Glomerular endothelial cell (primary cell): ENCODE data around the gene PRKD1. TPM values are rescaled to one million over a fixed set of nuclear protein-coding genes. Genes with fewer than 3 reads are reported as not detected.
"Not testable (repeated sequence)": the region's sequence is repeated elsewhere in the genome, so short reads cannot be mapped to it uniquely, and the experiment has no call there.

Experiments used
- DNase-seq: peaks from one replicate; pipeline ENCODE4 v3.0.0-alpha.2; 2011; ENCODE audit warnings: low read depth, low spot score; ENCODE audit errors: extremely low read depth
- total RNA-seq: library from RNA; depleted of rRNA; stranded (reverse); fragments of >200 nt; gene quantifications from 2 replicates; pipeline ENCODE4 v1.2.3, GENCODE V29; 2015

The PRKD1 gene
- total RNA-seq, 1 donor from 2014 or later, result 7.2 TPM

DNA sequence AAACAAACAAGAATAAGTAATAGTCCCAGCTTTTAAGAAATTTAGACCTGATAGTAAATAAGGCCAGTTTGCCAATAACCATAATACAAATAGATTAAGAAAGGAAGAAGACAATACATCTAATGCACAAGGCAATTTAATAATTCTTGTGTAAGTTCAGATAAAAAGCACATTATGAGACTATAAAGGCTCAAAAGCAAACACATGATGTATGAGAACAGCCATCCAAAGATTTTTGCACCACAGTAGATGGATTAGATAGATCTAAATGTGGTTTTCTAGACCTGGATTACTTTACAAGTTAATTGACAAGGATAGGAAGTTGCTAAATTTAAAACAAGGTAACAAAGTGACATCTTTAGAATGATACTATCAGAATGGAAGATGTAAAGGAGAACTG, 125.4 kb downstream of the PRKD1 start:
- DNase-seq, result no peak

GRCh38 chr14:29800961-29801360, 126.7 kb downstream of the PRKD1 start:
- DNase-seq, result no peak

DNA sequence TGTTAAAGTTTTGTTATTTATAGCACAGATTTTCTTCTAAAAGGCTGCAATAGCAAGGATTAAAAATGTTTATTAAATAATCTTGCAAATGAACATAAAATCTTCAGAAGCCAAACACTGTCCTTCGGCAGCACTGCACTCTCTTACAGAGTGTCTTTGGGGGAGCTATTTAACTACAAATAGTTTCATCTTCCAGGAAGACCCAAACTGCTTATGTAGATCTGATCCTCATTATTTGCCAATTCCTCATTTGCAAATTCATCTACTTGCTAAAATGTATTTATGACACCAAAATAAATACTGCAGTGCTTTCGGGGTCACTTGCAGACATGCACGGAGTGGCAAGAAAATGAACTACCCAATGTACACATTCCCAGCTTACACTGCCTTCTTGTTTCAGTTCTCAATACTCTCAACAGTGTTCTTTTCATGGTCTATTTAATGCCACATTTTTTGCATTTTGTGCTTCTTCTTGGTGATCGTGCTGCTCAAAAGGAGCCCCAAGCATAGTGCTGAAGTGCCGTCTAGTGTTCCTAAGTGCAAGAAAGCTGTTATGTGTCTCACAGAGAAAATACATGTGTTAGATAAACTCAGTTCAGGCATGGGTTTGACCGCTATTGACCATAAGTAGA, 128.1 kb downstream of the PRKD1 start:
- DNase-seq, result no peak

- no peak for DNase-seq
These were observed 128.8 kb downstream of the PRKD1 start for GRCh38 chr14:29798811-29799210.

GRCh38 chr14:29798108-29798663, 129.5 kb downstream of the PRKD1 start:
- no peak for DNase-seq

- DNase-seq, result no peak
These were observed 130.8 kb downstream of the PRKD1 start for GRCh38 chr14:29796853-29797252.

DNA sequence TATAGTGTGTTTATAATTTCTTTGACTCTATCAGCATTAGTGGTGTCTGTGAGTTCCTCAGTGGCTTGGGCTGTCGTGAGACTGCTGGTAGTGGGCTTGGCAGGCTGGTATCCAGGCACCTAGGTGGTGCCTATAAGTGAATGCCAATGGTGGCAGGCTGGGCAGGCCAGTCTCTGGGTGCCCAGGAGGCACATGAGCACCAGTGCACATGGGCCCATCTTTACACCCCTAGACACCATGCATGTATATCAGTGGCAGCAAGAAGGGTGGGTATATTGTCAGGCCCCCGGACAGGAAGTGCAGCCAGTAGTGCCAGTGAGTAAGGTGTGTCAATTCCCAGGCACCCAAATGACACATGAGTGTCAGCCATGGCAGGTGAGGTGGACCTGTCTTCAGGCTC, 138.2 kb downstream of the PRKD1 start:
- DNase-seq, result no peak

DNA sequence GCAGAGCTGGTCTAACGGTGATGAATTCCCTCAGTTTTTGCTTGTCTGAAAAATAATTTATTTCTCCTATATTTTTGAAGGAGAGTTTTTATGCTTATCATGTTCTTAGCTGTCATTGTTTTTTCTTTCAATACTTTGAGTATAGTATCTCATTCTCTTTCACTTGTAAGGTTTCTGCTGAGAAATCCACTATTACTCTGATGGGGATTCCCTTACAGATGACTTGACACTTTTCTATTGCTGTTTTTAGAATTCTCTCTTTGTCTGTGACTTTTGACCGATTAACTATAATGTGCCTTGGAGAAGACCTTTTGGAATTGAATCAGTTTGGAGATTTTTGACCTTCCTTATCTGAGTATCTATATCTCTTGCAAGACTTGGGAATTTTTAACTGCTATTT, 139.6 kb downstream of the PRKD1 start:
- no peak for DNase-seq

DNA sequence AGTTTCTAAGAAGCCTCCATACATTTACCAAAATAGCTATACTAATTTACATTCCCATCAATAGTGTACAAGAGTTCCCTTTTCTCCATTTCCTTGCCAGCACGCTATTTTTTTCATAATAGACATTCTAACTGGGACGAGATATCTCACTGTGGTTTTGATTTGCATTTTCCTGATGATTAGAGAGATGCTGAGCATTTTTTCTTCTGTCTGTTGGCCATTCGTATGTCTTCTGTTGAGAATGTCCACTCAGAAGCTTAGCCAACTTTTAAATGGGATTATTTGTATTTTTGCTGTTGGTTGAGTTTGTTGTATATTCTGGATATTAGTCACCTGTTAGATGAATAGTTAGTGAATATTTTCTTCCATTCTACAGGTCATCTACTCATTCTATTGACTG, 144.1 kb downstream of the PRKD1 start:
- no peak for DNase-seq

GRCh38 chr14:29782041-29782440, 145.6 kb downstream of the PRKD1 start:
- no peak for DNase-seq

- not testable (repeated sequence) for DNase-seq
These were observed 150.5 kb downstream of the PRKD1 start for GRCh38 chr14:29777142-29777541.

- DNase-seq, result no peak
These were observed 153.7 kb downstream of the PRKD1 start for GRCh38 chr14:29773990-29774389.

DNA sequence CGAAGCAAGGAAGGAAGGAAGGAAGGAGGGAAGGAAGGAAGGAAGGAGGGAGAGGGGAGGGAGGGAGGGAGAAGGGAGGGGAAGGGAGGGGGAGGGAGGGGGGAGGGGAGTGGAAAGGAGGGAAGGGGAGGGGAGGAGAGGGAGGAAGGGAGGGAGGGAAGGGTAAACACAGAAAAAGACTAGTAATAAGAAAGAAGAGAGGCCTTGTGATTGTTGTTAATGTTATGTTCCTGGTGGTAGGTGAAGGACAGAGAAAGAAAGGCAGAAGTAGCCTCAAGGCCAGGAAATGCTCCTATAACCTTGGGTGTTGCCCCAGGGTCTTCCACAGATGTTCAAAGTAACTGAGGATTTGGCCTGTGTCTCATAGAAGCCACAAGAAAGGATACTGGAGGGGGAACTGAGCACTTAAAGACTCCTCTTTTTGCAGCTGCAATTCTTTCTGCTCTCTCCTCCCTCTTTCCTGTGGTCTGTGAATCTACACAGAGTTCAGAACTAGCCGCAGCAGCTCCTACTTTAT, 164.2 kb downstream of the PRKD1 start:
- no peak for DNase-seq

- DNase-seq, result no peak
These were observed 167.9 kb downstream of the PRKD1 start for GRCh38 chr14:29759521-29760340.

- DNase-seq, result no peak
These were observed 169.9 kb downstream of the PRKD1 start for GRCh38 chr14:29757711-29758233.

- DNase-seq, result no peak
These were observed 170.4 kb downstream of the PRKD1 start for GRCh38 chr14:29757188-29757680.

DNA sequence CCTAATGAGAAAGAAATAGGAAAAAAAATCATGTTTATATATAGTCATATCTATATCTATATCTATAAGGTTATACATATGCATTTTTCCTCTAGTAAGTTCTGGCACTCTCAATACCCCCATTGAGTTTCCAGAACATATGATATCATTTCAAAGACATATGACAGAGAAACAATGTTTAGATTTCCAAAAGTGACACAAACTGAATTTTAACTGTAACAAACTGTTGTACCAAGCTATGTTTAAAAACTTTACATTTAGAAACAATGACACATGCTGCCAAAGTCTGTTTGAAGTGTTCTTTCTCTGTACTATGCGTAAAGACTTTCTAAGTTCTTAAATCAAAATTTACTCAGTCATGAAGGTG, 171.6 kb downstream of the PRKD1 start:
- no peak for DNase-seq

GRCh38 chr14:29755311-29756018, 172.2 kb downstream of the PRKD1 start:
- no peak for DNase-seq

GRCh38 chr14:29754134-29754533, 173.5 kb downstream of the PRKD1 start:
- DNase-seq, result no peak

- no peak for DNase-seq
These were observed 175.3 kb downstream of the PRKD1 start for GRCh38 chr14:29752221-29752923.
